NCI-H446 (cell line): ENCODE measurements around the gene RAPSN.

Source experiments
- DNase-seq, 2 experiments: peaks; one replicate each; lab custom pipeline; 2025; lab: John Stamatoyannopoulos, UW

Gene RAPSN

DNA sequence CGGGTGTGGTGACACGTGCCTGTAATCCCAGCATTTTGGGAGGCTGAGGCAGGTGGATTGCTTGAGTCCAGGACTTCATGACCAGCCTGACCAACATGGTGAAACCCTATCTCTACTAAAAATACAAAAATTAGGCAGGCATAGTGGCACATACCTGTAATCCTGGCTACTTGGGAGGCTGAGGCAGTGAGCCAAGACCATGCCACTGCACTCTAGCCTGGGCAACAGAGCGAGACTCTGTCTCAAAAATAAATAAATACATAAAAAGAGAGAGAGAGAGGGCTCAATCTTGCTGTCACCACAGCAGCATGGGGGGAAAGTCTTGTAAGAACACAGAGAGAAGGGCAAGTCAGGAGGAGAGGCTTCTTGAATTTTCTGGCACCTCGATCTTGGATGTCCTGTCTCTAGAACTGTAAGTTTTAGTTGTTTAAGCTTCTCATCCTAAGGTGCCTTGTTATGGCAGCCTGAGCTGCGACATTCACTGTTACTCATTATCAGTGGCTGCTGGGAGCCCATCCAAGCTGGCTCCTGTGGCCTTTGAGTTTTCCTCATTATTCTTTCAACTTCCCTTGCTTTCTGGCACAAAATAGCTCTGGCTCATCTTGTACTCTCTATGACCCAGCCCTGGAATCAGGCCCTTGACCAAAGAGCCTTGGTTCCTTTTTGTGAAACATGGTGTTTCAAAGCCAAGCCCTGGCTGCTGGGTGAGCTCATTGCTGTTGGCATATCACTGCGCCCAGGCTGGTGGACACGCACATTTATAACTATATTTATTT lies 14.7 kb downstream of the RAPSN start:
- DNase-seq: peak; percentile 60 to 90

DNA sequence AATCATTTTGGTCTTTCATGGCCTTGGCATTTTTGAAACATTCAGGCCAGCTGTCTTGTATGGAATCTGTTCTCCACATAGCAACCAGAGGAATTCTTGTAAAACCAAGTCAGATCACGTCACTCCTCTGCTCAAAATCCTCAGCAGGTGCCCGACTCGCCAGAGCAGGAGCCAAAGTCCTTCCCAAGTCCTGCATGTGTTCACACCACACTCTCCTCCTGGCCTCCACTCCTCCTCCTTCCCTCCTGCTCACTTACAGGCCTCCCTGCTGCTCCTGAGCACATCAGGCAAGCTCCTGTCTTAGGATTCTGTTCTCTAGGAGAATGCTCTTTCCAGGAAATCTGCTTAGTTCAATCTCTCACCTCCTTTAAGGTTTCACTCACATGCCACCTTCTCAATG lies 15.8 kb downstream of the RAPSN start:
- no peak for DNase-seq

GRCh38 chr11:47431356-47432083 lies 17.4 kb downstream of the RAPSN start:
- DNase-seq: no peak

- DNase-seq: no peak
Measured at GRCh38 chr11:47430524-47430923, 18.4 kb downstream of the RAPSN start.

GRCh38 chr11:47426062-47426956 lies 22.6 kb downstream of the RAPSN start, which contains the start of gene PSMC3:
Gene PSMC3 (minus strand): TSS chr11:47426439. CDS start chr11:47426279, 160 bp downstream.
- DNase-seq: peak; percentile 97 to 99

DNA sequence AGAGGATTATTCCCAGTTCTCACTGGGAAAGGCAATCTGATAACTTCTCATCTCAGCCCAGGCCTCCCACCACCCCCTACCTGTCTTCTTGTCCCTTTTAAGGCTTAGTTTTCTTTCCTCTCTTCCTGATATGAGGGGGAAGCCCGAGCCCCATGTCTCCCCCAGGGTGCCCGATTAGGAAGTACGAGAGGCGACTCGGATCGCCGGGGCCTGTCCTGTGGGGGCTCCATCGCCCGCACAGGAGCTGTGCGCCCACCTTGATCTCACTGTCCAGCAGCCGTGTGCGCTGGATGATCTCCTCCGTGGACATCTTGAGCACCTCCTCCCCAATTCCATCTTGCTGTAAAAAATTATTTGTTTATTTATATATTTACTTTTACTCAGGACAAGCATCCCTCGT lies 23.3 kb downstream of the RAPSN start:
- no peak for DNase-seq

DNA sequence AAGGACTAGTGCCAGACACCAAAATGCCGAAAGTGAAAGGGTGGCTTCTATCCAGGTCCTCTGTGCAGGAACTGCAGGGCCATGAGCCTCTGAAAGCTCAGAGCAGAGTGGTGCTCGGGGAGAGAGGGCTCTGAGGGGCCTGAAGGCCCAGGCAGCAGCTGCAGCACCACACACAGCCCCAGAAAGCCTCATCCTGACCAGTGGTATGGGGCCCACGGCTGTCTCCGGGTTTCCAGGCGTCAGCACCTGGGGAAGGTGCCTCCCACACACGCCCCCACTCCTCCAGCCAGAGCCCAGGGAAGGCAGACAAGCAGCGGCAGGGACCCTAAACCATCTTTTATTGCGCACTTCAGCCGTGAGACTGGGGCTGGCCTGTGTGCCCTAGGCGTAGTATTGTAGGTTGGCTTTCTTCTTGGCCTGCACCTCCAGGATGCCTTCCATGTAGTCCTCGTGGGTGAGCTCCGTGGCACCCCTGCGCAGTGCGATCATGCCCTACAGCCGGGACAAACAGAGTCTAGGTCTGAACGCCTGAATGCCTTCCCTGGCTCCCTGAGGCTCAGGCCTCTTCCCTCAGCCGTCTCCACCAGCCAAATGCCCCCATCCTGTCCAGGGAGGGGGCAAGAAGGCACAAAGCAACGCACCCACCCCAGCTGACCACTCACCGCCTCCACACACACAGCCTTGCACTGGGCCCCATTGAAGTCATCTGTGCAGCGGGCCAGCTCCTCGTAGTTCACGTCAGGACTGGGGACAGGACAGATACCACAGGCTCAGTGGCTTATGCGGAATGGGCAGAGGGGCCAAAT lies 30.3 kb downstream of the RAPSN start:
- no peak for DNase-seq

DNA sequence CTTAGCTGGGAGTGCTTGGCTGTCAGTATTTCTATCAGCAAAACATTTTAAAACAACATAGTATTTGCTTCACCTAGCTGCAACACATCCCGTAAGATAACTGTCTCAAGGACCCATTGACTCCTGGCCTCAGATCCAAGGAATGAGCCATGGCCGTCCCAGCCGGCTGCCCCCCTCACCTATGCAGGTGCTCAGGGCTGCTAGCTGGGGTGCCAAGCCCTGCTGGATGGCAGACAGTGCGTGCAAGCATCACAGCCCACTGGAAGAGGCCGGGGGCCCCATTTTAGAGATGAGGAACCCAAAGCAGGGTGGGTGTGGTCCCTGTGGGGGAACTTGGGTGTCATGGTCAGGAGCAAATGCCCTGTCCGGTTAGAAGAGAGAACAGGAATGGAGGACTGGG lies 31.2 kb downstream of the RAPSN start:
- DNase-seq: no peak

DNA sequence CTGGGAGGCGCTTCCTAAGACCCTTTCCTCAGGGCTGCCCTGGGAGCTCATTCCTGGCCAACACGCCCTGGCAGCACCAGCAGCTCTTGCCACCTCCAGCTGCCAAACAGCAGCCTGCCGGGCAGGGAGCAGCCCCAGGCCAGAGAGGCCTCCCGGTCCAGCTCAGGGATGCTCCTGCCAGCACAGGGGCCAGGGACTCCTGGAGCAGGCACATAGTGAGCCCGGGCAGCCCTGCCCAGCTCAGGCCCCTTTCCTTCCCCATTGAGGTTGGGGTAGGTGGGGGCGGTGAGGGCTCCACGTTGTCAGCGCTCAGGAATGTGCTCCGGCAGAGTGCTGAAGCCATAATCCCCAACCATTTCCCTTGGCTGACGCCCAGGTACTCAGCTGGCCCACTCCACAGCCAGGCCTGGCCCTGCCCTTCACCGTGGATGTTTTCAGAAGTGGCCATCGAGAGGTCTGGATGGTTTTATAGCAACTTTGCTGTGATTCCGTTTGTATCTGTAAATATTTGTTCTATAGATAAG lies 32.9 kb downstream of the RAPSN start:
- peak in 1 of 2 experiments; percentile 54 for DNase-seq

DNA sequence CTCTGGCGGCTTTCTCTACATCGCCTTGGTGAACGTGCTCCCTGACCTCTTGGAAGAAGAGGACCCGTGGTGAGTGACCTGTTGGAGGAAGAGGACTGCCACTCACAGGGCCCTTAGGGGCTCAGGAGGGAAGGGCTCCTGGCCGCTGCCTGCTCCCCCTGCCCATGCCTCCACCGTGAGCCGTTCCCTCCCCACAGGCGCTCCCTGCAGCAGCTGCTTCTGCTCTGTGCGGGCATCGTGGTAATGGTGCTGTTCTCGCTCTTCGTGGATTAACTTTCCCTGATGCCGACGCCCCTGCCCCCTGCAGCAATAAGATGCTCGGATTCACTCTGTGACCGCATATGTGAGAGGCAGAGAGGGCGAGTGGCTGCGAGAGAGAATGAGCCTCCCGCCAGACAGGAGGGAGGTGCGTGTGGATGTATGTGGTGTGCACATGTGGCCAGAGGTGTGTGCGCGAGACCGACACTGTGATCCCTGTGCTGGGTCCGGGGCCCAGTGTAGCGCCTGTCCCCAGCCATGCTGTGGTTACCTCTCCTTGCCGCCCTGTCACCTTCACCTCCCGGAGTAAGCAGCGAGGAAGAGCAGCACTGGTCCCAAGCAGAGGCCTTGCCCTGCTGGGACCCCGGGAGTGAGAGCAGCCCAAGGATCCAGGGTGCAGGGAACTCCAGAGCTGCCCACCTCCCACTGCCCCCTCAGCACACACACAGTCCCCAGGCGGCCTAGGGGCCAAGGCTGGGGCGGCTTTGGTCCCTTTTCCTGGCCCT lies 33.7 kb downstream of the RAPSN start:
- DNase-seq: no peak

GRCh38 chr11:47414685-47415070 lies 34.3 kb downstream of the RAPSN start:
- DNase-seq: no peak

- no peak for DNase-seq
Measured at GRCh38 chr11:47413908-47414684, 34.8 kb downstream of the RAPSN start.

- DNase-seq: no peak
Measured at GRCh38 chr11:47413351-47413750, 35.6 kb downstream of the RAPSN start.

- DNase-seq: peak in 1 of 2 experiments; percentile 47
Measured at GRCh38 chr11:47411884-47412746, 36.8 kb downstream of the RAPSN start.

DNA sequence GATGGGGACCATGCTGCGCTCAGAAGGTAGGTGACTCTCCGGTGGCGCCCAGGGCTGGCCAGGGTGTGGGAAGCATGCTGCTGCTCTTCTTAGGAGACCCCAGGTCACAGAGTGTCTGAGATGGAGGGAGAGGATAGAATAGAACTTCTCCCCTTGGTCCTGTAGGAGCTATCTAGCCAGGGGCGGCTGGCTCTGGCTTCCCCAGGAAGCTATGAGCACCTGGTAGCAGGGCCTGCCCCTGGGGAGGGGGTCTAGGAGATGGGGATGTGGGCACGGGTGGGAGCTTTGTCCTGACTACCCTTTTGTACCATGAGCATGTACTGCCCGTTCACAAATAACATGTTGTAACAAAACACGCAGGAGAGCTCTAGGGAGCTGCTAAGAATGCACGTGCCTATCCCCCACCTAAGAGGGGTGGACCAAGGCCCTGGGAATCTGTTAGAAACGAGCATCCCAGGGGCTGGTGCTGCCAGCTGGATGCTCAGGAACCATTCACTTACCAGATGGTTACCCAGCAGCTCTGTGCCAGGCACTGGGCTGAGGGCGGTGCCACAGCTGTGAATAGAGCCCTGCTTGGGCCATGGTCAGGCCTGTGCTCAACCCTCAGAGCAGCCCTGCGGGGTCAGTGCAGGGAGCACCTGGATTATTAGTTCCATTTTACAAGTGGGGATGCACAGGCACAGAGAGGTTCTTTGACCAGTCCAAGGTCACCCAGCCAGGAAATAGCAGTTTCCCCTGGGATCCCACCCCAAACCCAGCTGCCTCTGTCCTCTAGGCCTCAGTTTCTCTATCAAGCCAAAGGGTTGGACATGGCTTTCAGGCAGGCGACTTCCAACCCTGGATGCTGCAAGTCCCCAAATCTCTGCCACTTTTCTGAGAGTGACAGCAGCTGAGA lies 38.3 kb downstream of the RAPSN start:
- DNase-seq: peak in 1 of 2 experiments; percentile 34

DNA sequence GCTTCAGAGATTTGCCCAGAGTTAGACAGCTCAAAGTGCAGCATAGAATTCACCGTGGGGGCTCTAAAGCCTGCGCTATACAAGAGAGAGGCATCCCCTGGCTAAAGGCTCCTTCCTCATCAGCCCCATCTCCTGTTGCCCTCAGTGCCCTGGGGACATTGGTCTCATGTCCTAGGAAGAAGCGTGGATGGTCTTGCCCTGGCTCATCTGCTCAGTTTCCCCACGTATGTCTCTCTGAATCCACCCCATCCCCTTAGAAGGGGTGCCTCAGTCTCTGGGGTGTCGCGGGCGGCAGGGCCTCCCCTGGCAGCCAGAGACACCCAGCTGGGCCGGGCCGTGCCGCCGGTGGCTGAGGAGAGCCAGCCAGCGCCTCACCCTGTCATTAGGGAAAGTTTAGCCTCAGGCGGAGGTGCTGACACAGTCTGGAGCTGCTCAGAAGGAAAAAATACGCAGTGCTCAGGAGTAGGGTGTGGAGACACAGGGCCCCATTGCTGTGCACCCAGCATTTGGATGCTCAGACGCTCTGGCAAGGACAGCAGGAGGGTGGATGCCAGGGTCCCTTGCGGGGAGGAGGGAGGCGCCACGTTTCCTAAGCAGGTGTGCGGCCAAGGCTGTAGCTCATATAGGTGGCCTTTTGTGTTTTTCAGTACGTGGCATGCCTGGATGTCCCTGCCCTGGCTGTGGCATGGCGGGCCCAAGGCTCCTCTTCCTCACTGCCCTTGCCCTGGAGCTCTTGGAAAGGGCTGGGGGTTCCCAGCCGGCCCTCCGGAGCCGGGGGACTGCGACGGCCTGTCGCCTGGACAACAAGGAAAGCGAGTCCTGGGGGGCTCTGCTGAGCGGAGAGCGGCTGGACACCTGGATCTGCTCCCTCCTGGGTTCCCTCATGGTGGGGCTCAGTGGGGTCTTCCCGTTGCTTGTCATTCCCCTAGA lies 39.2 kb downstream of the RAPSN start:
- DNase-seq: no peak
